ENCODE data around the gene AQP12B. TPM values are rescaled to one million over a fixed set of nuclear protein-coding genes. Genes with fewer than 3 reads are reported as not detected.

The AQP12B gene
- total RNA-seq, 1 experiment from 2014 or later, result not detected

DNA sequence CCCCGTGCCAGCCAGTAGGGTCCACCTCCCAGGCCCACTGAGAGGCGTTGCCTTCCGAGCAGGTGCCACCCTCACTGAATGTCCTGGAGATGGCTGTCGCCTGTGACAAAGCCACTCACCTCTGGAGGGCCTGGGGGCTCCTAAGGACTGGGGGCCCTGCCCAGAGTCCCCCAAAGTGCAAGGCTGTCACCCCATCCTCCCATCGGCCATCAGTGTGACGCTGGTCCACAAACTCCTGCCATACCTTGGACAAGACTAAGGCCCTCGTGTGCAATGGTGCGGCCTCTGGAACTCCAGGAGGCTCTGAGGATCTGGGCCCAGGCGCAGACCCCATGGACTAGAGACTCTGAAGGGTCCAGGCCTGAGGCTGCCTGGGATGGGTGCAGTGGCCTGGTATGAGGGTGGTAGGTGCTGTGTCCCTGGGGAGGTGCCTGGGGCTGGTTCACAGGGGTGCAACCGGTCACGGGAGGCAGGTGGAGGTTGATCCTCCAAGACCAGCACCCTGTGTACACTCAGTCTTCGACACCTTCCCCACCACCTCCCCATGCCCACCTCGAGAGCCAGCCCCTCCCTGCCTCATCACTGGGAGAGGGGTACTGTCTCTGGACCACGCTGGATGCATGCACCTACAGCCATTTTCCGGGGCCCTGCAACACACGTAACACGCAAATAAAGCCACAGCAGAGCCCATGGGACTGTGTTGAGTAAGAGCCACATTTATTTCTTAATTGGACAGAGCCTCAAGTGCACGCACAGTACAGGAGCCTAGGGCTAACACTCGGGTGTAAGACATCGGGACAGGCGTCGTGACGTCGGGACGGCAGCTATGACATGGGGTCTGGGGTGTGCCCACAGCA is 30.6 kb upstream of the AQP12B start:
- Histone ChIP-seq H3K9ac (ENCODE audit: extremely low read depth, insufficient read length, low read length) (no peak overlapping the region), H3K23me2 (ENCODE audit: insufficient read length, low read depth, low read length, poor library complexity, severe bottlenecking) (no peaks in the 10 kb centered on the region), H2BK5ac (ENCODE audit: insufficient read length, low read length) (no peak overlapping the region), H4K8ac (replicated peaks; ENCODE audit: insufficient read length, low read depth, low read length) (no peak overlapping the region), H2BK12ac (ENCODE audit: insufficient read length, low read depth, low read length) (no peak overlapping the region), H3K4me1 (ENCODE audit: insufficient read depth, low read length) (no peaks in the 10 kb centered on the region), H4K5ac (ENCODE audit: insufficient read length, low read depth, low read length) (no peak overlapping the region), H3K56ac (ENCODE audit: insufficient read length, low read depth, low read length) (no peak overlapping the region), H3K14ac (ENCODE audit: insufficient read depth, low read length) (no peak overlapping the region; the same call in 1 of the 2 replicates), H3K4ac (ENCODE audit: low read depth, low read length) (no peak overlapping the region), H3K79me2 (ENCODE audit: insufficient read depth, low read length) (no peaks in the 10 kb centered on the region), H2BK120ac (ENCODE audit: low read depth, low read length, poor library complexity, severe bottlenecking) (no peak overlapping the region), H3K27ac (ENCODE audit: insufficient read length, low read depth, low read length) (no peak overlapping the region), H3K79me1 (ENCODE audit: insufficient read depth, low read depth, low read length, poor library complexity, severe bottlenecking) (no peaks in the 10 kb centered on the region), H4K91ac (ENCODE audit: insufficient read length, low read depth, low read length) (no peak overlapping the region), H3K4me2 (ENCODE audit: insufficient read depth, insufficient read length, low read length) (no peak overlapping the region), H3T11ph (ENCODE audit: low read length) (no peak overlapping the region), H3K9me3 (ENCODE audit: control insufficient read depth, low read depth, low read length) (no peaks in the 10 kb centered on the region), H3K27me3 (ENCODE audit: insufficient read depth, low read length) (no peaks in the 10 kb centered on the region), H2BK15ac (ENCODE audit: low read depth, low read length) (no peak overlapping the region), H4K20me1 (ENCODE audit: control insufficient read depth, insufficient read depth, insufficient read length) (peaks cover 5% of the 10 kb centered on the region), H2AK5ac (ENCODE audit: insufficient read length, low read length) (no peak overlapping the region), H3K18ac (ENCODE audit: insufficient read length, low read depth, low read length) (no peak overlapping the region), H2AFZ (ENCODE audit: low read length) (no peak overlapping the region), H2BK20ac (ENCODE audit: low read depth, low read length, poor library complexity, severe bottlenecking) (no peak overlapping the region), H3K23ac (ENCODE audit: insufficient read length, low read depth, low read length) (no peak overlapping the region)
- TF ChIP-seq, protein P1, sequence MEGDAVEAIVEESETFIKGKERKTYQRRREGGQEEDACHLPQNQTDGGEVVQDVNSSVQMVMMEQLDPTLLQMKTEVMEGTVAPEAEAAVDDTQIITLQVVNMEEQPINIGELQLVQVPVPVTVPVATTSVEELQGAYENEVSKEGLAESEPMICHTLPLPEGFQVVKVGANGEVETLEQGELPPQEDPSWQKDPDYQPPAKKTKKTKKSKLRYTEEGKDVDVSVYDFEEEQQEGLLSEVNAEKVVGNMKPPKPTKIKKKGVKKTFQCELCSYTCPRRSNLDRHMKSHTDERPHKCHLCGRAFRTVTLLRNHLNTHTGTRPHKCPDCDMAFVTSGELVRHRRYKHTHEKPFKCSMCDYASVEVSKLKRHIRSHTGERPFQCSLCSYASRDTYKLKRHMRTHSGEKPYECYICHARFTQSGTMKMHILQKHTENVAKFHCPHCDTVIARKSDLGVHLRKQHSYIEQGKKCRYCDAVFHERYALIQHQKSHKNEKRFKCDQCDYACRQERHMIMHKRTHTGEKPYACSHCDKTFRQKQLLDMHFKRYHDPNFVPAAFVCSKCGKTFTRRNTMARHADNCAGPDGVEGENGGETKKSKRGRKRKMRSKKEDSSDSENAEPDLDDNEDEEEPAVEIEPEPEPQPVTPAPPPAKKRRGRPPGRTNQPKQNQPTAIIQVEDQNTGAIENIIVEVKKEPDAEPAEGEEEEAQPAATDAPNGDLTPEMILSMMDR (conservative IDR thresholded peaks at IDR 0.05), result no peak
- no peak for DNase-seq
- no peak overlapping the region for H3K4me3 Mint-ChIP-seq
- no CpG with 5 or more reads among the region's 25 CpGs for WGBS (ENCODE audit: extremely low coverage, insufficient read length, low lambda C conversion rate)
- no peaks in the 10 kb centered on the region; a peak in 2 of 5 replicates for H3K9me3 Mint-ChIP-seq
- peak overlapping the region in 1 of 3 experiments; percentile 7; a peak in 2 of 7 replicates for H3K27ac Mint-ChIP-seq
- H3K36me3 Mint-ChIP-seq (ENCODE audit: insufficient read depth in 1 of 3, low read depth in 3 of 3), result peaks cover 7 to 15% (median 8%) of the 10 kb centered on the region in 3 experiments; a peak in 6 of 7 replicates
- no peaks in the 10 kb centered on the region; a peak in 1 of 4 replicates for H3K4me1 Mint-ChIP-seq
- peaks cover 3% of the 10 kb centered on the region for H3K27me3 Mint-ChIP-seq (ENCODE audit: low read depth)
